ENCODE measurements around the gene MGA. TPM values are rescaled to one million over a fixed set of nuclear protein-coding genes. Genes with fewer than 3 reads are reported as not detected.
A peak's percentile ranks its signal among the peaks of the same experiment; 100 is the strongest.

The MGA gene
- total and polyA plus RNA-seq, 2 experiments from 2014 or later: 13.2 to 14.8 TPM

- H3K4me2 ChIP-seq (ENCODE audit: unreplicated experiment): no peak overlapping the region
- H2AFZ ChIP-seq: no peak overlapping the region
Measured at GRCh38 chr15:41811432-41812195, 151.4 kb downstream of the MGA start.

GRCh38 chr15:41812820-41813375 lies 152.7 kb downstream of the MGA start:
- no peak overlapping the region for H3K4me3 ChIP-seq
- 90 to 91% methylated on average over 11 of the region's 11 CpGs for WGBS, 2 experiments (ENCODE audit: low coverage in 1 of 2, low lambda C conversion rate in 2 of 2, missing lambda C conversion rate in 2 of 2)
- TF ChIP-seq EZH2phosphoT487 (IDR thresholded peaks at IDR 0.05; ENCODE audit: insufficient read depth, low read depth): no peak
- no peak for TF ChIP-seq EZH2 (IDR thresholded peaks at IDR 0.05; ENCODE audit: insufficient read depth, poor library complexity, severe bottlenecking)
- no peaks in the 10 kb centered on the region for H3K9me2 ChIP-seq (ENCODE audit: insufficient read depth)
- DNase-seq: no peak
- peaks cover 10% of the 10 kb centered on the region for H3K4me1 ChIP-seq (ENCODE audit: insufficient read depth)
- in situ Hi-C loops (cut with MboI): no loop called here
- peaks cover 4% of the 10 kb centered on the region; the same call in 1 of the 2 replicates for H3K79me2 ChIP-seq (ENCODE audit: insufficient read depth)
- no peaks in the 10 kb centered on the region for H3K27me3 ChIP-seq (replicated peaks; ENCODE audit: insufficient read depth)
- no peak overlapping the region for H3K27ac ChIP-seq
- H2AFZ ChIP-seq: no peak overlapping the region
- H3K9me3 ChIP-seq (ENCODE audit: low read depth): no peaks in the 10 kb centered on the region
- H3K4me2 ChIP-seq (ENCODE audit: unreplicated experiment): no peak overlapping the region
- no peaks in the 10 kb centered on the region for H4K20me1 ChIP-seq (ENCODE audit: insufficient read depth)
- no peaks in the 10 kb centered on the region for H3F3A ChIP-seq (ENCODE audit: insufficient read depth)
- H3K9ac ChIP-seq: no peak overlapping the region
- H3K36me3 ChIP-seq (ENCODE audit: low read depth): no peaks in the 10 kb centered on the region

More at GRCh38 chr15:41811432-41812195, 151.4 kb downstream of the MGA start:
- H3F3A ChIP-seq (ENCODE audit: insufficient read depth): no peaks in the 10 kb centered on the region
- no peak overlapping the region for H3K27ac ChIP-seq
- no peaks in the 10 kb centered on the region for H4K20me1 ChIP-seq (ENCODE audit: insufficient read depth)
- TF ChIP-seq EZH2phosphoT487 (IDR thresholded peaks at IDR 0.05; ENCODE audit: insufficient read depth, low read depth): no peak
- TF ChIP-seq EZH2 (IDR thresholded peaks at IDR 0.05; ENCODE audit: insufficient read depth, poor library complexity, severe bottlenecking): no peak
- 52% methylated on average over 18 of the region's 18 CpGs for WGBS, 2 experiments (ENCODE audit: low coverage in 1 of 2, low lambda C conversion rate in 2 of 2, missing lambda C conversion rate in 2 of 2)
- no peak overlapping the region for H3K9ac ChIP-seq
- DNase-seq: peak; percentile 91
- no peak overlapping the region for H3K4me3 ChIP-seq
- H3K9me3 ChIP-seq (ENCODE audit: low read depth): no peaks in the 10 kb centered on the region
- no peaks in the 10 kb centered on the region for H3K9me2 ChIP-seq (ENCODE audit: insufficient read depth)
- H3K4me1 ChIP-seq (ENCODE audit: insufficient read depth): peaks cover 10% of the 10 kb centered on the region
- H3K27me3 ChIP-seq (replicated peaks; ENCODE audit: insufficient read depth): no peaks in the 10 kb centered on the region
- H3K36me3 ChIP-seq (ENCODE audit: low read depth): no peaks in the 10 kb centered on the region
- in situ Hi-C loops (cut with MboI): no loop called here
- peaks cover 8% of the 10 kb centered on the region; the same call in 1 of the 2 replicates for H3K79me2 ChIP-seq (ENCODE audit: insufficient read depth)

GRCh38 chr15:41813426-41813825 lies 153.2 kb downstream of the MGA start:
- no peak for DNase-seq
- no peaks in the 10 kb centered on the region for H3K9me2 ChIP-seq (ENCODE audit: insufficient read depth)
- in situ Hi-C loops (cut with MboI): no loop called here
- H4K20me1 ChIP-seq (ENCODE audit: insufficient read depth): no peaks in the 10 kb centered on the region
- H3K27me3 ChIP-seq (replicated peaks; ENCODE audit: insufficient read depth): no peaks in the 10 kb centered on the region
- no peak overlapping the region for H3K4me2 ChIP-seq (ENCODE audit: unreplicated experiment)
- no peak overlapping the region for H3K9ac ChIP-seq
- H3K79me2 ChIP-seq (ENCODE audit: insufficient read depth): peaks cover 4% of the 10 kb centered on the region; the same call in 1 of the 2 replicates
- no peak for TF ChIP-seq EZH2 (IDR thresholded peaks at IDR 0.05; ENCODE audit: insufficient read depth, poor library complexity, severe bottlenecking)
- no peak for TF ChIP-seq EZH2phosphoT487 (IDR thresholded peaks at IDR 0.05; ENCODE audit: insufficient read depth, low read depth)
- H3K4me3 ChIP-seq: no peak overlapping the region
- H3F3A ChIP-seq (ENCODE audit: insufficient read depth): no peaks in the 10 kb centered on the region
- 85 to 90% methylated on average over 8 of the region's 8 CpGs for WGBS, 2 experiments (ENCODE audit: low coverage in 1 of 2, low lambda C conversion rate in 2 of 2, missing lambda C conversion rate in 2 of 2)
- H3K36me3 ChIP-seq (ENCODE audit: low read depth): no peaks in the 10 kb centered on the region; the same call in 1 of the 2 replicates
- no peak overlapping the region for H2AFZ ChIP-seq
- no peaks in the 10 kb centered on the region for H3K9me3 ChIP-seq (ENCODE audit: low read depth)
- H3K4me1 ChIP-seq (ENCODE audit: insufficient read depth): peaks cover 10% of the 10 kb centered on the region
- H3K27ac ChIP-seq: no peak overlapping the region

- Histone ChIP-seq H3K9me3 (ENCODE audit: low read depth) (no peaks in the 10 kb centered on the region), H2AFZ (no peak overlapping the region), H4K20me1 (ENCODE audit: insufficient read depth) (no peaks in the 10 kb centered on the region), H3K27me3 (replicated peaks; ENCODE audit: insufficient read depth) (no peaks in the 10 kb centered on the region), H3K4me2 (ENCODE audit: unreplicated experiment) (no peak overlapping the region), H3K4me3 (no peak overlapping the region), H3K4me1 (ENCODE audit: insufficient read depth) (peaks cover under 1% of the 10 kb centered on the region), H3K27ac (no peak overlapping the region), H3F3A (ENCODE audit: insufficient read depth) (no peaks in the 10 kb centered on the region), H3K36me3 (ENCODE audit: low read depth) (no peaks in the 10 kb centered on the region; the same call in 1 of the 2 replicates), H3K9me2 (ENCODE audit: insufficient read depth) (no peaks in the 10 kb centered on the region), H3K9ac (no peak overlapping the region), H3K79me2 (ENCODE audit: insufficient read depth) (no peaks in the 10 kb centered on the region; the same call in 1 of the 2 replicates)
- WGBS, 2 experiments (ENCODE audit: low coverage in 1 of 2, low lambda C conversion rate in 2 of 2, missing lambda C conversion rate in 2 of 2): 80 to 83% methylated on average over 5 of the region's 5 CpGs
- in situ Hi-C loops (cut with MboI): no loop called here
- TF ChIP-seq EZH2 (IDR thresholded peaks at IDR 0.05; ENCODE audit: insufficient read depth, poor library complexity, severe bottlenecking): no peak
- TF ChIP-seq EZH2phosphoT487 (IDR thresholded peaks at IDR 0.05; ENCODE audit: insufficient read depth, low read depth): no peak
- no peak for DNase-seq
Measured at GRCh38 chr15:41814534-41814933, 154.3 kb downstream of the MGA start.
